CD14-positive monocyte (primary cell): ENCODE measurements around the gene KRT76. TPM values are rescaled to one million over a fixed set of nuclear protein-coding genes. Genes with fewer than 3 reads are reported as not detected.

Source experiments
- DNase-seq, 3 donors: peaks; one replicate each; pipeline ENCODE4 v3.0.0-alpha.2; 2011 to 2022
- H2AFZ ChIP-seq: 2 replicates; pipeline ENCODE4 v1.6.0; 2012; ENCODE audit warnings: mild to moderate bottlenecking, low read depth, low read length, inconsistent platforms; ENCODE audit not compliant: insufficient read depth, poor library complexity, severe bottlenecking
- H3K27ac ChIP-seq, 2 donors: 1 replicate in 1 of 2; 2 replicates in 1 of 2; pipeline ENCODE4 v1.5.1; 2012 to 2013; ENCODE audit warnings: low read length in 2 of 2, control low read depth in 1 of 2, inconsistent platforms in 1 of 2, low read depth in 1 of 2, mild to moderate bottlenecking in 1 of 2
- H3K27me3 ChIP-seq, 2 donors: one replicate each; pipeline versions ENCODE4 v1.6.0 to v1.6.1; 2011 to 2013; ENCODE audit warnings: low read length in 2 of 2; ENCODE audit not compliant: control insufficient read depth in 2 of 2, insufficient read depth in 2 of 2
- H3K36me3 ChIP-seq, 2 donors: replicated peaks in 1 of 2; 1 replicate in 1 of 2; 2 replicates in 1 of 2; pipeline versions ENCODE4 v1.5.1 to v1.6.1; 2012 to 2013; ENCODE audit warnings: low read length in 2 of 2, control low read depth in 1 of 2, inconsistent platforms in 1 of 2, mild to moderate bottlenecking in 1 of 2; ENCODE audit not compliant: insufficient read depth in 2 of 2, control insufficient read depth in 1 of 2
- H3K4me1 ChIP-seq, 2 donors: 1 replicate in 1 of 2; 2 replicates in 1 of 2; pipeline versions ENCODE4 v1.5.1 to v1.6.1; 2012 to 2013; ENCODE audit warnings: low read length in 2 of 2, control low read depth in 1 of 2, inconsistent platforms in 1 of 2, mild to moderate bottlenecking in 1 of 2, moderate library complexity in 1 of 2; ENCODE audit not compliant: insufficient read depth in 2 of 2, control insufficient read depth in 1 of 2
- H3K4me2 ChIP-seq: replicated peaks from 2 replicates; pipeline ENCODE3; 2012; ENCODE audit warnings: low read length, moderate library complexity, mild to moderate bottlenecking; ENCODE audit not compliant: poor library complexity, severe bottlenecking; ENCODE audit errors: extremely low read depth
- H3K4me3 ChIP-seq, 3 experiments: fragments of 200-600 bp in 1 of 3; sonication (generic) in 1 of 3; replicated peaks in 1 of 3; 1 replicate in 2 of 3; 2 replicates in 1 of 3; pipeline ENCODE4 v1.5.1; 2011 to 2013; ENCODE audit warnings: low read length in 3 of 3, mild to moderate bottlenecking in 3 of 3, control low read depth in 2 of 3, low read depth in 2 of 3, inconsistent platforms in 1 of 3, moderate library complexity in 1 of 3
- H3K79me2 ChIP-seq: 2 replicates; pipeline ENCODE4 v1.6.0; 2012; ENCODE audit warnings: mild to moderate bottlenecking, control low read depth, inconsistent platforms, low read length, moderate library complexity; ENCODE audit not compliant: insufficient read depth
- H3K9ac ChIP-seq: 2 replicates; pipeline ENCODE4 v1.6.0; 2017; ENCODE audit warnings: low read length, mild to moderate bottlenecking; ENCODE audit not compliant: insufficient read depth, poor library complexity, severe bottlenecking
- H3K9me3 ChIP-seq, 2 donors: replicated peaks in 1 of 2; 1 replicate in 1 of 2; 2 replicates in 1 of 2; pipeline versions ENCODE4 v1.5.1 to v1.6.1; 2012 to 2013; ENCODE audit warnings: low read length in 2 of 2, control low read depth in 1 of 2; ENCODE audit not compliant: control insufficient read depth in 1 of 2, insufficient read depth in 1 of 2
- H4K20me1 ChIP-seq: 2 replicates; pipeline ENCODE4 v1.6.0; 2012; ENCODE audit warnings: mild to moderate bottlenecking, low read length, control low read depth, moderate library complexity; ENCODE audit not compliant: insufficient read depth
- H3K27ac Mint-ChIP-seq, 7 donors: one replicate each; pipeline ENCODE4 v1.8.0; 2020; ENCODE audit warnings: mild to moderate bottlenecking in 7 of 7, mixed read lengths in 7 of 7, moderate library complexity in 6 of 7, inconsistent platforms in 2 of 7
- H3K27me3 Mint-ChIP-seq, 3 donors: one replicate each; pipeline ENCODE4 v1.8.0; 2021 to 2022; ENCODE audit warnings: low read depth in 3 of 3, mild to moderate bottlenecking in 3 of 3, mixed read lengths in 3 of 3, moderate library complexity in 3 of 3, inconsistent platforms in 1 of 3
- H3K36me3 Mint-ChIP-seq, 2 donors: one replicate each; pipeline ENCODE4 v1.8.0; 2020; ENCODE audit warnings: mixed read lengths in 2 of 2, inconsistent platforms in 1 of 2, mild to moderate bottlenecking in 1 of 2
- H3K4me1 Mint-ChIP-seq: one replicate; pipeline ENCODE4 v1.8.0; 2020; ENCODE audit warnings: mild to moderate bottlenecking, mixed read lengths
- H3K4me3 Mint-ChIP-seq, 2 donors: one replicate each; pipeline ENCODE4 v1.8.0; 2020; ENCODE audit warnings: mild to moderate bottlenecking in 2 of 2, mixed read lengths in 2 of 2, moderate library complexity in 1 of 2
- H3K9me3 Mint-ChIP-seq, 7 donors: one replicate each; pipeline ENCODE4 v1.8.0; 2020 to 2022; ENCODE audit warnings: mixed read lengths in 7 of 7, mild to moderate bottlenecking in 6 of 7, moderate library complexity in 6 of 7, inconsistent platforms in 2 of 7
- WGBS: methylation state at CpG from one replicate; pipeline ENCODE4 v1.1.5; 2013; ENCODE audit warnings: missing lambda C conversion rate; ENCODE audit not compliant: insufficient coverage; 5-methylcytosine and 5-hydroxymethylcytosine counted together
- intact Hi-C, 2 donors: fragments of 100-400 bp; cut with micrococcal nuclease; formaldehyde crosslinking; loops; one replicate each; pipeline versions ENCODE4 v1.15.0 to v1.15.1; 2023
- polyA plus RNA-seq, 3 donors: library from polyadenylated mRNA; depleted of rRNA in 1 of 3; unstranded in 2 of 3; stranded (reverse) in 1 of 3; fragments of 300-500 nt in 2 of 3; fragments of >200 nt in 1 of 3; fragmentation: Illumina TruSeq in 2 of 3; gene quantifications; 1 replicate in 2 of 3; 2 replicates in 1 of 3; pipeline ENCODE4 v1.2.3, GENCODE V29; 2012 to 2021
- TF ChIP-seq, protein P1 (sequence below): fragments of 200-600 bp; IDR thresholded peaks from one replicate; pipeline ENCODE4 v1.8.0; 2022; ENCODE audit warnings: antibody characterized with exemption, mild to moderate bottlenecking

KRT76 gene
- polyA plus RNA-seq, 3 donors, result not detected

DNA sequence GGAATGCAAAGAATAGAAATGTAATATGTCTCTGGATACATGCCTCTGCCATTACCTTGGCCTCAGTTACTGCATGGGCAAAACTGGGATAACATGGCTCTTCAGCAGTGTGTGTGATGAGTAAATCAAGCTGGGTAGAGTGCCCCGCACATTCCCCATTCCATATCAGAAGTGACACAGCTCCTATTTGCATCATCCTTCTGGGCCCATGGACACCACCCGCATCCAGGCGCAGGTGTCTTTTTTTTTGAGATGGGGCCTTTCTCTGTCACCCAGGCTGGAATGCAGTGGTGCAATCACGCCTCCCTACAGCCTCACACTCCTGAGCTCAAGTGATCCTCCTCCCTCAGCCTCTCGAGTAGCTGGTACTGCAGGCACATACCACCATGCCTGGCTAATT, 31.6 kb downstream of the KRT76 start:
- H3K27me3 Mint-ChIP-seq, result peaks cover 12 to 16% (median 13%) of the 10 kb centered on the region in 3 donors
- H3K27ac Mint-ChIP-seq, result no peak overlapping the region
- no peak overlapping the region for H3K4me2 ChIP-seq
- H3K27me3 ChIP-seq, result no peaks in the 10 kb centered on the region
- no peak overlapping the region for H3K4me3 Mint-ChIP-seq
- H2AFZ ChIP-seq, result no peak overlapping the region
- H4K20me1 ChIP-seq, result no peaks in the 10 kb centered on the region
- no peaks in the 10 kb centered on the region for H3K4me1 Mint-ChIP-seq
- H3K4me1 ChIP-seq, result no peaks in the 10 kb centered on the region
- DNase-seq, result no peak
- H3K9me3 ChIP-seq, result no peaks in the 10 kb centered on the region
- intact Hi-C loops, result no loop called here
- H3K4me3 ChIP-seq, result no peak overlapping the region
- no peaks in the 10 kb centered on the region for H3K36me3 ChIP-seq
- TF ChIP-seq, protein P1, sequence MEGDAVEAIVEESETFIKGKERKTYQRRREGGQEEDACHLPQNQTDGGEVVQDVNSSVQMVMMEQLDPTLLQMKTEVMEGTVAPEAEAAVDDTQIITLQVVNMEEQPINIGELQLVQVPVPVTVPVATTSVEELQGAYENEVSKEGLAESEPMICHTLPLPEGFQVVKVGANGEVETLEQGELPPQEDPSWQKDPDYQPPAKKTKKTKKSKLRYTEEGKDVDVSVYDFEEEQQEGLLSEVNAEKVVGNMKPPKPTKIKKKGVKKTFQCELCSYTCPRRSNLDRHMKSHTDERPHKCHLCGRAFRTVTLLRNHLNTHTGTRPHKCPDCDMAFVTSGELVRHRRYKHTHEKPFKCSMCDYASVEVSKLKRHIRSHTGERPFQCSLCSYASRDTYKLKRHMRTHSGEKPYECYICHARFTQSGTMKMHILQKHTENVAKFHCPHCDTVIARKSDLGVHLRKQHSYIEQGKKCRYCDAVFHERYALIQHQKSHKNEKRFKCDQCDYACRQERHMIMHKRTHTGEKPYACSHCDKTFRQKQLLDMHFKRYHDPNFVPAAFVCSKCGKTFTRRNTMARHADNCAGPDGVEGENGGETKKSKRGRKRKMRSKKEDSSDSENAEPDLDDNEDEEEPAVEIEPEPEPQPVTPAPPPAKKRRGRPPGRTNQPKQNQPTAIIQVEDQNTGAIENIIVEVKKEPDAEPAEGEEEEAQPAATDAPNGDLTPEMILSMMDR, result no peak
- H3K9me3 Mint-ChIP-seq, result peaks cover 0 to 2% (median 0%) of the 10 kb centered on the region in 7 donors
- H3K9ac ChIP-seq, result no peak overlapping the region
- no peaks in the 10 kb centered on the region for H3K36me3 Mint-ChIP-seq
- H3K79me2 ChIP-seq, result no peaks in the 10 kb centered on the region
- no peak overlapping the region for H3K27ac ChIP-seq
- WGBS, result 100% methylated on average over 1 of the region's 5 CpGs

DNA sequence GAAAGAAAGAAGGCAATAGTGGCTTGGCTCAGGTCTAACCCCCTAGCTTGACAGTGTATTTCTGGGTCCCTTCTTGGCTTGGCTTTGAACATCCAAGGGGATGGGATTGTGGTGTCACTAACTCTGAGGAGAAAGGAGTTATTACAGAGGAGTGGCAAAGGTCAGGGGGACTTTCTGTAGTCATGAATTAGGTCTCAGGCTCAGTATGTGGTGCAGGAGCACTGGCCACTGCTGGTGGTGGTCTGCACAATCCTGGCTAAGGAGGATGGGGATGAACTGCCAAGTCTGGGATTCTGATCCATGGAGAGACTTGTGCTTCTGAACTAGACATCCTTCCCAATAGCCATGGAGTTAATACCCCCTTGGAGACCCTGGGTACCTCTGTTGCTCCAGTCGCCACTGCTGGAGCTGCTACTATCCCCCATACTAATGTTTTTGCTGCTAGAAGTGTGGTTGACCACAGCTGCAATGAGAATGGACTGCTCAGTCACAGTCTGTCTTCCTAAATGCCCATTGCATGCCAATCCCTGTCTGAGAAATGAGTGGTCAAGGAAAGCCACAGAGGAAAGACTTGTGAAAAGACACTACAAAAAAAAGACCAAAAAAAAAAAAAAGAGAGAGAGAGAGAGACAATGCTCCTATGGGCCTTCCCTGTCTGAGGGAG, 32.5 kb downstream of the KRT76 start:
- Histone ChIP-seq H3K4me2 (no peak overlapping the region), H4K20me1 (no peaks in the 10 kb centered on the region), H3K9me3 (no peaks in the 10 kb centered on the region), H2AFZ (no peak overlapping the region), H3K27ac (no peak overlapping the region), H3K27me3 (no peaks in the 10 kb centered on the region), H3K4me3 (no peak overlapping the region), H3K79me2 (no peaks in the 10 kb centered on the region), H3K4me1 (no peaks in the 10 kb centered on the region), H3K36me3 (no peaks in the 10 kb centered on the region), H3K9ac (no peak overlapping the region)
- H3K27ac Mint-ChIP-seq, result no peak overlapping the region
- no peaks in the 10 kb centered on the region for H3K4me1 Mint-ChIP-seq
- H3K4me3 Mint-ChIP-seq, result no peak overlapping the region
- TF ChIP-seq, protein P1, result no peak
- intact Hi-C loops, result no loop called here
- peaks cover 0 to 2% (median 0%) of the 10 kb centered on the region in 7 donors for H3K9me3 Mint-ChIP-seq
- no CpG with 5 or more reads among the region's 1 CpG for WGBS
- peaks cover 10 to 16% (median 12%) of the 10 kb centered on the region in 3 donors for H3K27me3 Mint-ChIP-seq
- no peaks in the 10 kb centered on the region for H3K36me3 Mint-ChIP-seq
- DNase-seq, result no peak
